ENCODE results near the gene GJA5. TPM values are rescaled to one million over a fixed set of nuclear protein-coding genes. Genes with fewer than 3 reads are reported as not detected.

Gene GJA5
- total and polyA plus RNA-seq, 5 experiments from 2014 or later, result not detected

DNA sequence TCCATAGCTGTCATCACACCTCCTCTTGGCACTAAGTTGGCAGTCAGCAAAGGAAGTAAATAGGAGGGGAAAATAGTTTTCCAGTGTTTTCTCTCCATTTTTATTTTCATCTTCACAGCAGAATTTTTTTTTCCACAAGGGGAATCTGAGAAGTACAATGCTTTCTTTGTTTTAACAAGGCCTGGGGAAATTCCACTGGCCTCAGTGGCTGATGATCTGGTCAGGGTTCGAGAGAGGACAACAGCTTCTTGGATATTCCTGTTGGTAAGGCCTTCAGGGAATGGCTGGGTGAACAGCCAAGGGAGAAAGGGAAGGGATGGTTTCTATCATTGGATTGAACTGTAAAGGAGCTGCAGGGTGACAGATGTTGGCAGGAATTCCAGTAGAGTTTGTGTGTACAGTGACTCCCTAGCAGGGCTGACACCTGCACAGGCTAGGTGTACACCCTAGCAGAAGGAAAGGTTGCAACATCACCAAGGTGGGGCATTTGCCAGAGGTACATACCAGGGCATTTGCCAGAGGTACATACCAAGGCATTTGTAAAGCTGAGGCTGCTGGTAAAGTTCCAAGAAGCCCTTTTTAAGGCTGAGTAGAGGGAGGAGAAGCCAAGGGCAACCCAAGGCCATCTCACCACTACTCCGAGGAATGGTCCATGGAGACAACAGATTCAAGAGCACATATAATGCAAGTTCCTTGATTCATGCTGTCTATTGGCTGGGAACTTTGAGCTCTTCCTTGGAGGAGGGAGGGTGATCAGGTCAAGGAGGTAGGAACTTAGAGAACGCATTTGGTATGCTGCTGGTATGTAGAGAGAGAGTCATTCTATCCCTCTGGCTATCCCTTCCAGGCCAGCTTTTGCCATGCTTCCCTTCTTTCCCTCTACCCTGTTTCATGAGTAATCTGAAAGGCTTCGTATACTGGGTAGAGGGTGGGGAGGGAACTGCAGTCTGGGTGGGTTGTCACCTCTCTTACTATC lies 3.1 kb downstream of the GJA5 start:
- Mint-ChIP-seq H3K9me3 (no peaks in the 10 kb centered on the region), H3K27ac (peak overlapping the region in 3 of 10 donors; percentile 9 to 23 (median 20)), H3K4me3 (no peak overlapping the region), H3K27me3 (no peaks in the 10 kb centered on the region), H3K36me3 (no peaks in the 10 kb centered on the region), H3K4me1 (peaks cover 18 to 24% (median 21%) of the 10 kb centered on the region in 4 donors)
- no peak for ATAC-seq
- POLR2A ChIA-PET, result interaction anchor here (0.6 kb wide), 1 partner anchor 1975 kb away, joined by 3 read pairs; no protein-coding TSS in a partner anchor
- no peak for DNase-seq

DNA sequence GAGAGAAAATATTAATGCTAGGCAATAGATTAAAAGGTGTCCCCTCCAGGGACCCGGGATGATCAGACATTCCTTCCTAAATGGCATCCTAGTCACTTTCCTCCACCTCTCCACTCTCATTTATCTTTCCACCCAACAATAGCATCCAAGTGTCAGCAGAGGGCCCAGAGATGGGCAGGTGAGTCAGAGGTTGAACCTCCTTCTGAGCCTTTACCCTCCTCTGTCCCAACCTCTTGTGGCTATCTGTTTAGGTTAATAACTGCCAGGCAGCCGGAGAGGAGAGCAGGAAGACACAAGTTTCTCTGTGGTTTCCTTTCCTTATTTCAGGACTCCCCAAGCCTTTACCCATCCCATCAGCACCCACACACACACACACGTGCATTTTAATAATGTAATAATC lies 4.1 kb downstream of the GJA5 start:
- DNase-seq, result no peak
- peak overlapping the region in 3 of 10 donors; percentile 9 to 56 (median 47) for H3K27ac Mint-ChIP-seq
- POLR2A ChIA-PET, result no interaction called here
- no peak for ATAC-seq
- no peaks in the 10 kb centered on the region for H3K27me3 Mint-ChIP-seq
- H3K36me3 Mint-ChIP-seq, result no peaks in the 10 kb centered on the region
- H3K4me3 Mint-ChIP-seq, result no peak overlapping the region
- no peaks in the 10 kb centered on the region for H3K9me3 Mint-ChIP-seq
- peaks cover 10 to 15% (median 11%) of the 10 kb centered on the region in 4 donors for H3K4me1 Mint-ChIP-seq

DNA sequence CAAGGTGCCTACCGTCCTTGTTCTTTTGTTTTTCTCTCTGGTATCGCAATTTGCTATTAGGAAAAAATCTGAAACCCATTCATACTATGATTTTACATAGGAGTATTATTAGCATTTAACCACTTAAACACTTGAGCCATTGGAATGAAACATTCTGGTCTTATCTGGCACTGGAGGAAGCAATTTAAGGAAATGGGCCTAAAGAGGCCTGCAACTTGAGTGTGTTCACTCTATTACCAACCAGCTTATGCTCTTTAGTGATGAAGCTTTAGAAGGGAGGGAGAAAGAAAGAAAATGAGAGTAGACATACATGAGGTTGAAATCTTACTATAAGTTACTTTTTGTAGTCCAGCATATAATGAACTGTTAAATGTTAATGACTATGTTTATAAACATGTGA lies 5.7 kb downstream of the GJA5 start:
- Mint-ChIP-seq H3K27ac (no peak overlapping the region), H3K4me1 (peaks cover 0 to 3% (median under 1%) of the 10 kb centered on the region in 4 donors), H3K36me3 (no peaks in the 10 kb centered on the region), H3K9me3 (no peaks in the 10 kb centered on the region), H3K4me3 (no peak overlapping the region), H3K27me3 (no peaks in the 10 kb centered on the region)
- DNase-seq (no peak), ATAC-seq (no peak)
- POLR2A ChIA-PET, result no interaction called here

DNA sequence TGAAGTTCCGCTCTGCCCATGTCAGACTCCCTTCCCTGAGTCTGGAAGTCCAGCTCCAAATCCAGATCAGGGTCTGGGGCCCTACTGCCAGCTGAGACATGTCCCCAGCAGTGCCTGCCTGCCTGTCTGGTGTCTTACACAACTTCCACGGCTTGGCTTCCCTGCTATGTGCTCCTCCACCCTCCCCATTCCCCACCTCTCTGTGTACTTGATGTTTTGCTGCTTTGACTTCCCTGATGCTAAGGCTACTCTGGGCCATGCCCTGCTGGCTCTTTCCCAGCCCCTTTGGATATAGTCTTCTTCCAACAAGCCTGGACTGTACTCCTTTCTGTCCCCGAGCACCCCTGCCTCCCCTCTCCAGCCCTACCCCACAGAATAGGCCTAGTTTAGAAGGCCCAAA lies 7.3 kb downstream of the GJA5 start:
- Mint-ChIP-seq H3K9me3 (no peaks in the 10 kb centered on the region), H3K27ac (no peak overlapping the region), H3K27me3 (no peaks in the 10 kb centered on the region), H3K36me3 (no peaks in the 10 kb centered on the region), H3K4me1 (peaks cover 0 to 3% (median under 1%) of the 10 kb centered on the region in 4 donors), H3K4me3 (no peak overlapping the region)
- POLR2A ChIA-PET, result no interaction called here
- DNase-seq, result no peak
- no peak for ATAC-seq

DNA sequence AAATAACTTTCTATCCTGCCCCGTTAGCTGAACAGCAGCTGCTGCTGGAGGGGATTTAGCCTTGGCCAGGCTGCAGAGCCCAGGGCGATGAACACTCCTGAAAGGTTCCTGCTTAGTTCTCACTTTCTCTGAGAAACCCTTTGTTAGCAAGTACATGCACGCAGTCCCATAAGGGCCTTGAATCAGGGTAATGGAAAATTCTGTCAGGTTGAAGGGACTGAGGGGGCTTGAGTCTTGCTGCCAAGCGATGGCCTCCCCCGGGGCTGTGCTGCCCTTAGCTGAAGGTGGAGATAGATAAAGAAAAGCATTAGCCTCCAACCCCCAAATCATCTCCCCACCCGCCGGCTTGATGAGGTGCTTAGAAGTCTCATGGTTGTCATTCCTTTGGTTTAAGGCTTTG lies 7.9 kb downstream of the GJA5 start:
- POLR2A ChIA-PET, result no interaction called here
- Mint-ChIP-seq H3K4me1 (peaks cover 0 to 3% (median under 1%) of the 10 kb centered on the region in 4 donors), H3K36me3 (no peaks in the 10 kb centered on the region), H3K9me3 (no peaks in the 10 kb centered on the region), H3K4me3 (no peak overlapping the region), H3K27ac (no peak overlapping the region), H3K27me3 (no peaks in the 10 kb centered on the region)
- DNase-seq, result no peak
- ATAC-seq, result no peak

DNA sequence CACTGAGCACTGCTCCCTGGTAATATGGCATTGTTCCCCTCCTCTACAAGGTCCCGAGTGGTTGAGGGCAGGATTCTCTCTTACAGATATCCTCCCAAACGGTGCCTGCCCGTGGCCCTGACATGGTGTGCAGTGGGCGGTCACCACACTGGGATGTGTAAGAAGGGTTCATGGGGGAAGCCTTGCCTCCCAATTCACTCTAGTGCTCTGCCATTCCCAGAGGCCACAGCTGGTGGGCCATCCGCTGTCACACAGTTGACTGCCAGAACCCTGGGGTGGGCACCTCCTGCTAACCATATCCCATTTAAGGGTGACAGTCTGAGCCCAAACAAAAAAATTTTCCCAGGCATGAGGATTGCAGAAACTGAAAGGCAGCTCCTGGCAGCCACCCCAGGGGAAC lies 9.1 kb downstream of the GJA5 start:
- H3K4me1 Mint-ChIP-seq, result peaks cover 0 to 3% (median under 1%) of the 10 kb centered on the region in 4 donors
- DNase-seq (no peak), ATAC-seq (no peak)
- no peak overlapping the region for H3K27ac Mint-ChIP-seq
- H3K36me3 Mint-ChIP-seq, result no peaks in the 10 kb centered on the region
- no peaks in the 10 kb centered on the region for H3K9me3 Mint-ChIP-seq
- no peak overlapping the region for H3K4me3 Mint-ChIP-seq
- POLR2A ChIA-PET, result no interaction called here
- peaks cover 0 to 2% (median 0%) of the 10 kb centered on the region in 5 donors for H3K27me3 Mint-ChIP-seq

DNA sequence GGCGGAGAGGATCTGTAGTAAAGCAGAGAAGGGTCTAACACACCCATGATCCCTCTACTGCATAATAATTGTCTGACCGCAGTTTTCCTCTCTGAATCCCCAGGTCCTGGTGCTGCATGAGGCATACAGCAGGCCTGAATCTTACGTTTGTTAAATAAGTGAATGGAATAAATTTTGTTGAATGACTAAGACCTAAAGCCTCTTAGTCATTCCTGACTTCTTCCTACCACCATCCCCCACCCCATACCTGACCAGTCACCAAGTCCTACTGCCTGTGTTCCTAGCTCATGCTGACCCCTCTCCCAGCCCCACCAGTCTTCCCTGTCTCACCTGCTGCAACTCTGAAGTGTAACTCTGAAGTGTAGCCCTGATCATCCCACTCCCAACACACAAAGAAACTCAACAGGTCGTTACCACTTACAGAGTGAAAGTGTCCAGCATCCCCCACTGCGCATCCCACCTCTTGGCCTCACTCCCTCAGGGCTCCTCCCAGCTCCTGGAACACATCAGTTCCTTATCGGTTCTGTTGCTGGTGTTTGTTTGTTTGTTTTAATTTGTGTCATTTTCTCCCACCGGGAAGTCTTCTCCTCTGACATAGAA lies 9.7 kb downstream of the GJA5 start:
- DNase-seq, result no peak
- H3K27me3 Mint-ChIP-seq, result peaks cover 0 to 2% (median 0%) of the 10 kb centered on the region in 5 donors
- H3K9me3 Mint-ChIP-seq, result no peaks in the 10 kb centered on the region
- no peaks in the 10 kb centered on the region for H3K36me3 Mint-ChIP-seq
- peaks cover 0 to 3% (median 0%) of the 10 kb centered on the region in 4 donors for H3K4me1 Mint-ChIP-seq
- POLR2A ChIA-PET, result no interaction called here
- no peak overlapping the region for H3K4me3 Mint-ChIP-seq
- H3K27ac Mint-ChIP-seq, result no peak overlapping the region
- no peak for ATAC-seq

- no peaks in the 10 kb centered on the region for H3K36me3 Mint-ChIP-seq
- H3K27me3 Mint-ChIP-seq, result peaks cover 0 to 2% (median 0%) of the 10 kb centered on the region in 5 donors
- H3K4me1 Mint-ChIP-seq, result peaks cover 0 to 3% (median 0%) of the 10 kb centered on the region in 4 donors
- no peaks in the 10 kb centered on the region for H3K9me3 Mint-ChIP-seq
- no peak for ATAC-seq
- POLR2A ChIA-PET, result no interaction called here
- H3K27ac Mint-ChIP-seq, result no peak overlapping the region
- no peak overlapping the region for H3K4me3 Mint-ChIP-seq
- no peak for DNase-seq
Observed at GRCh38 chr1:147749792-147750191, 10.6 kb downstream of the GJA5 start.

DNA sequence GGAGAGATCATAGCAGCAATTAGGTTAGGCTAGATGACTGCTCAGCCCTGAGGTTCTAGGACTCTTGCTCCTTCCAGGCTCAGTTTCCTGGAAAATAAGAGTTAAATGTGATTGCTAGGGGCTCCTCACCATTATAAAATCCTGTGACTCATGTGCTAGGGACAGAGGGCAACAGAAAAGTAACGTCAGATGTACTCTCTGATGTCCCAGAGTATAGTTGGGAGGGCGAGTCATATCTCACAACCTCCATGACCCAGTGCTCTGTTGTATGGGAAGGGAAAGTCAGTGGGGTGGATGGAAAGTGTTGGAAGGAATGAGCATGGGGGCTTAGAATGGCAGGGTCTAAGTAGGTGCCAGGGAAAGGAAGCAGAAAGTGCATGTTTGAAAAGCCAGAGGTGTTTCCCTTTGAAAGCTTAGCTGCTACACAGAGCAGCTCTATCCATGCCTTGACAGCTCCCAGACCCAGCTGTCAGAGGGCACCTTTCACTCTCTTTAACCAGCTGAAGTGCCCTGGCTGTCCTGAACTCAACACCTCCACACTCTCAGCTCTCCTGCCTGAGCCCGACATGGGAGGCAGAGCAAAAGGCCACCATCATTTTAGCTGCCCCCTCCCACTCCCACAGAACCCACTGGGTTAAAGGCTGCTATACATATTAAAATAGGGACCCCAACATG lies 11.6 kb downstream of the GJA5 start:
- no peaks in the 10 kb centered on the region for H3K9me3 Mint-ChIP-seq
- ATAC-seq, result no peak
- DNase-seq, result no peak
- no peaks in the 10 kb centered on the region for H3K36me3 Mint-ChIP-seq
- H3K4me1 Mint-ChIP-seq, result peaks cover 0 to 3% (median 0%) of the 10 kb centered on the region in 4 donors
- H3K27me3 Mint-ChIP-seq, result peaks cover 0 to 3% (median 0%) of the 10 kb centered on the region in 5 donors
- no peak overlapping the region for H3K27ac Mint-ChIP-seq
- POLR2A ChIA-PET, result no interaction called here
- H3K4me3 Mint-ChIP-seq, result no peak overlapping the region

DNA sequence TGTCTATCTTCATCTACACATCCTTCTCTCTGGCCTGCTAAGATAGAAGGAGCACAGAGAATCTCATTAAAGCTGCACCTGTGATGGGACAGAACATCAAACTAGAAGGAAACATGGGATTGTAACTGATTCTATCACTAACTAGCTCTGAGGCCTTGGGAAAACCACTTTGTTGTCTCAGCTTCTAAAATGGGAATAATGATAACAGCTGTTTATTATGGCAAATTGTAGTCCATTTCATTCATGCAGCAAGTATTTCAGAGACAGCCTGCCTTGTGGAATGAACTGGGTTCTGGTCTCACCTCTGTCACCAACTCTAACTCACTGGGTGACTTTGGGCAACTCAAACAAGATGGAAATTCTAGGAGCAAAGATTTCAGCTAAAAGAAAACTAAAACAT lies 12.4 kb downstream of the GJA5 start:
- Mint-ChIP-seq H3K27me3 (peaks cover 0 to 3% (median 0%) of the 10 kb centered on the region in 5 donors), H3K4me3 (no peak overlapping the region), H3K4me1 (peaks cover 0 to 3% (median 0%) of the 10 kb centered on the region in 4 donors), H3K27ac (no peak overlapping the region), H3K9me3 (no peaks in the 10 kb centered on the region), H3K36me3 (no peaks in the 10 kb centered on the region)
- DNase-seq (no peak), ATAC-seq (no peak)
- POLR2A ChIA-PET, result interaction anchor here (0.6 kb wide), 1 partner anchor 30 kb away, joined by 3 read pairs; no protein-coding TSS in a partner anchor

DNA sequence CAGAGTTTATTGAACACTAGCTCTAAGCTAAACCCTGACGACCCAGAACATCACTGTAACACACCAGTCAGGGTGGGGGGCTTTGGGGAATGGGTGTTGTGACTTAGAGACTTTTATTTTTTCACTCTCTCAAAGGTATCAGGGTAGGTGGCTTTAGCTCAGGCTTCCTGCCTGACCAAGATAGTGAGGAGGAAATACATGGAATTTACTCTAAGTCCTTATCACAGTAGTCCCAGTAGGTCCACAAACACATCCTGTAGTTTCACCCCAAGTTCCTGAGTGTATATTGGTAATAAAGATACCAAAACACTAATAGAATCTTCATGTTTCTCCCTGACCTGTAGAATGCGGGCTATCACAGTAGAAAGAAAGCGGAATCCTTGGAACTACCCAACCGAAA lies 15.1 kb downstream of the GJA5 start:
- no peaks in the 10 kb centered on the region for H3K36me3 Mint-ChIP-seq
- no peak overlapping the region for H3K27ac Mint-ChIP-seq
- H3K9me3 Mint-ChIP-seq, result no peaks in the 10 kb centered on the region
- no peaks in the 10 kb centered on the region for H3K4me1 Mint-ChIP-seq
- H3K4me3 Mint-ChIP-seq, result no peak overlapping the region
- POLR2A ChIA-PET, result no interaction called here
- peaks cover 0 to 6% (median 4%) of the 10 kb centered on the region in 5 donors for H3K27me3 Mint-ChIP-seq
- DNase-seq, result no peak
- no peak for ATAC-seq

DNA sequence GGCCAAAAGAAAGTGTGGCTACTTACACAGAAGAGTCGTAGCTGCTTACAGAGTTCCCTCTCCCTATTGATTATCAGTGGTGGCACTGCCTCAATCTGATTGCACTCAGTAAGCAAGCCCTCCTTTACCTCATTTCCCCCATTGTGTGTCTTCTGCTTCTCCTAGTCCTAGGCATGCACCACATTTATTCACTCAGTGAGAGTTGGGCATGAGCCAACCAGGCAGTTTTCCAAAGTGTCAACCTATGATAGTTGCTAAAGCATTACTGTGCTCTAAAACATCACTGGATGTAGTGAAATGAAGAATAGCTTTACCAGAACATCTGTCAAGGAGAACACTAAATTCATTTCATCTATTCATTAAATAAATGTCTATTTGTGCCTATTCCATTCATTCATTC lies 19.3 kb downstream of the GJA5 start:
- no peak for ATAC-seq
- H3K27me3 Mint-ChIP-seq, result peaks cover 0 to 11% (median 5%) of the 10 kb centered on the region in 5 donors
- no peak for DNase-seq
- H3K36me3 Mint-ChIP-seq, result no peaks in the 10 kb centered on the region
- H3K4me1 Mint-ChIP-seq, result no peaks in the 10 kb centered on the region
- POLR2A ChIA-PET, result no interaction called here
- H3K4me3 Mint-ChIP-seq, result no peak overlapping the region
- H3K9me3 Mint-ChIP-seq, result no peaks in the 10 kb centered on the region
- H3K27ac Mint-ChIP-seq, result no peak overlapping the region

DNA sequence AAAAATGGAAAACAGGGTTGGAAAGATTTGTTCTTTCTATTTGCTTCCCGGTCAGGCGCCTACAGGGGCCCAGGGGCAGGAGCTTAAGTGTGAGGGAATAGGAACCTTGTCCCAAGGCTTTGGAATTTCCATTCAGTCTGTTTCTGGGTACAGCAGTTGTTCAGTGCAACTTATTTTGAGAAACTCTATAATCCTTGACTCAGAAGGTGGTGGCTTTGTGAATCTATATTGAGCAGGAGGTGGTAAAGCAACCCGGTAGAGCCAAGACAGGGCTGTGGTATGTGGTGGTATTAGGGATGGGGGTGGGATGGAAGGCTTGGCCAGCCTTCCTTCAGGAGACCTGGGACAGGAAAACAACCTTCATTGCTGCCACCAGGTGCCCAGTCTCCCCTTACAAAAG lies 20.0 kb downstream of the GJA5 start:
- H3K4me1 Mint-ChIP-seq, result no peaks in the 10 kb centered on the region
- H3K36me3 Mint-ChIP-seq, result no peaks in the 10 kb centered on the region
- H3K27ac Mint-ChIP-seq, result no peak overlapping the region
- H3K9me3 Mint-ChIP-seq, result no peaks in the 10 kb centered on the region
- POLR2A ChIA-PET, result no interaction called here
- no peak overlapping the region for H3K4me3 Mint-ChIP-seq
- ATAC-seq (no peak), DNase-seq (no peak)
- peaks cover 0 to 11% (median 5%) of the 10 kb centered on the region in 5 donors for H3K27me3 Mint-ChIP-seq

All from naive thymus-derived CD8-positive, alpha-beta T cell (primary cell).